K562 (cell line): Measurements from ENCODE around the gene TANGO6. TPM values are rescaled to one million over a fixed set of nuclear protein-coding genes. Genes with fewer than 3 reads are reported as not detected.

Source experiments
- ATAC-seq: fragments of 200-7000 bp; cut with Tn5 transposase; 3 replicates; pipeline ENCODE4 v1.9.1; 2020; ENCODE audit warnings: moderate library complexity
- BruUV-seq: library from RNA; stranded (reverse); fragments of 400-500 nt; replicated peaks from 2 replicates; lab custom pipeline; 2021; lab: Mats Ljungman, UMichigan
- CTCF ChIA-PET: fragments of 300-600 bp; formaldehyde crosslinking; extraction: SDS; loops from one replicate; lab custom pipeline; 2021; ENCODE audit warnings: low intra/inter-chr PET ratio; lab: Yijun Ruan, JAX
- POLR2A ChIA-PET: fragments of 300-600, 350-650 bp; sonication (Branson Sonifier 250); formaldehyde crosslinking; extraction: SDS; loops from one replicate; lab custom pipeline; 2021; ENCODE audit warnings: antibody characterized with exemption, inconsistent platforms; lab: Yijun Ruan, JAX
- DNase-seq, 4 experiments: peaks; one replicate each; pipeline versions ENCODE4 v3.0.0 to v3.0.0-alpha.2; 2011 to 2018; ENCODE audit warnings: low spot score in 3 of 4, mixed read lengths in 3 of 4; ENCODE audit errors: extremely low read depth in 1 of 4
- FAIRE-seq: peaks from 2 replicates; lab custom pipeline; 2011; peaks lifted over from hg19 to GRCh38; lab: Jason Lieb, UNC
- H2AFZ ChIP-seq: 2 replicates; pipeline ENCODE4 v1.6.0; 2011; ENCODE audit warnings: low read depth, low read length, control low read depth, inconsistent platforms
- H3K27ac ChIP-seq: fragments of 200-600 bp; 3 replicates; pipeline ENCODE4 v1.8.0; 2011; ENCODE audit warnings: low read depth, mild to moderate bottlenecking, control low read depth, inconsistent platforms, low read length, moderate library complexity, mixed read lengths; ENCODE audit errors: extremely low read depth
- H3K27me3 ChIP-seq, 2 experiments: fragments of 300-600 bp in 1 of 2; 2 replicates in 1 of 2; 3 replicates in 1 of 2; pipeline versions ENCODE4 v1.6.0 to v1.8.0; 2011; ENCODE audit warnings: inconsistent platforms in 2 of 2, low read length in 2 of 2, mild to moderate bottlenecking in 1 of 2, mixed read lengths in 1 of 2, moderate library complexity in 1 of 2; ENCODE audit not compliant: control insufficient read depth in 2 of 2, insufficient read depth in 2 of 2
- H3K36me3 ChIP-seq: fragments of 300-600 bp; 3 replicates; pipeline ENCODE4 v1.8.0; 2011; ENCODE audit warnings: mild to moderate bottlenecking, low read length, inconsistent platforms; ENCODE audit not compliant: control insufficient read depth, insufficient read depth
- H3K4me1 ChIP-seq, 2 experiments: fragments of 200-600 bp in 1 of 2; replicated peaks in 1 of 2; 2 replicates in 1 of 2; 3 replicates in 1 of 2; pipeline versions ENCODE4 v1.5.1 to v1.8.0; 2011; ENCODE audit warnings: inconsistent platforms in 2 of 2, low read length in 2 of 2, mild to moderate bottlenecking in 1 of 2, mixed read lengths in 1 of 2, moderate library complexity in 1 of 2; ENCODE audit not compliant: control insufficient read depth in 2 of 2, insufficient read depth in 2 of 2
- H3K4me2 ChIP-seq: 2 replicates; pipeline ENCODE4 v1.6.1; 2011; ENCODE audit warnings: low read length, control low read depth, inconsistent platforms, mixed read lengths; ENCODE audit not compliant: insufficient read depth
- H3K4me3 ChIP-seq: fragments of 200-600 bp; sonication (generic), shearing (Covaris generic); 2 replicates; pipeline ENCODE4 v1.5.1; 2016; ENCODE audit warnings: control low read depth, inconsistent platforms
- H3K79me2 ChIP-seq: fragments of 200-600 bp; 3 replicates; pipeline ENCODE4 v1.8.0; 2011; ENCODE audit warnings: low read length, inconsistent platforms; ENCODE audit not compliant: control insufficient read depth, insufficient read depth
- H3K9ac ChIP-seq, 2 experiments: 2 replicates each; pipeline versions ENCODE4 v1.6.0 to v1.6.1; 2011; ENCODE audit warnings: low read depth in 2 of 2, low read length in 2 of 2, control low read depth in 1 of 2, inconsistent platforms in 1 of 2, mild to moderate bottlenecking in 1 of 2, mixed read lengths in 1 of 2; ENCODE audit not compliant: insufficient read depth in 1 of 2
- H3K9me1 ChIP-seq: one replicate; pipeline ENCODE4 v1.6.0; 2011; ENCODE audit warnings: inconsistent platforms, mild to moderate bottlenecking, low read length, moderate library complexity; ENCODE audit not compliant: control insufficient read depth, insufficient read depth
- H3K9me3 ChIP-seq: replicated peaks from 2 replicates; pipeline ENCODE4 v1.5.1; 2011; ENCODE audit warnings: low read depth, low read length, inconsistent platforms; ENCODE audit not compliant: control insufficient read depth, insufficient read depth
- H4K20me1 ChIP-seq: replicated peaks from 2 replicates; pipeline ENCODE4 v1.6.1; 2011; ENCODE audit warnings: low read length, inconsistent platforms, mixed read lengths; ENCODE audit not compliant: control insufficient read depth, insufficient read depth
- CSDE1 ChIP-seq, 2 experiments: fragments of 450-650 bp; IDR thresholded peaks; 2 replicates each; pipeline ENCODE4 v1.6.1; 2016; ENCODE audit warnings: mild to moderate bottlenecking in 1 of 2
- GTF2E2 ChIP-seq: fragments of 200-800 bp; sonication (Bioruptor generic); IDR thresholded peaks from 2 replicates; pipeline ENCODE4 v1.6.1; 2016; ENCODE audit warnings: missing genetic modification characterization, missing compliant biosample characterization
- KAT7 ChIP-seq: sonication (generic); formaldehyde crosslinking; IDR thresholded peaks from 2 replicates; pipeline ENCODE4 v1.8.0; 2022; ENCODE audit warnings: missing genetic modification reagents, mild to moderate bottlenecking, borderline replicate concordance
- MXI1 ChIP-seq: IDR thresholded peaks from 2 replicates; pipeline ENCODE4 v1.6.1; 2011; ENCODE audit warnings: low read depth, mild to moderate bottlenecking, improper control_type of control experiment, low read length
- NFRKB ChIP-seq: fragments of 450-650 bp; IDR thresholded peaks from 2 replicates; pipeline ENCODE4 v1.6.1; 2016; ENCODE audit warnings: low read depth
- PHB ChIP-seq: fragments of 250-450 bp; sonication (Bioruptor Pico); IDR thresholded peaks from 2 replicates; pipeline ENCODE4 v1.5.0; 2021
- RFX1 ChIP-seq: fragments of 450-650 bp; IDR thresholded peaks from 2 replicates; pipeline ENCODE4 v1.6.1; 2016; ENCODE audit warnings: mild to moderate bottlenecking, moderate library complexity
- THRAP3 ChIP-seq: fragments of 450-650 bp; IDR thresholded peaks from 2 replicates; pipeline ENCODE4 v1.6.1; 2016; ENCODE audit warnings: mild to moderate bottlenecking, inconsistent platforms, borderline replicate concordance
- ZC3H11A ChIP-seq: IDR thresholded peaks from 2 replicates; pipeline ENCODE4 v1.6.1; 2012; ENCODE audit warnings: low read depth, low read length, improper control_type of control experiment
- ZNF507 ChIP-seq: conservative IDR thresholded peaks from 2 replicates; pipeline ENCODE4 v1.6.1; 2017; ENCODE audit warnings: missing genetic modification characterization, missing compliant biosample characterization
- WGBS: fragments of 100-300 bp; shearing (Covaris generic); methylation state at CpG from one replicate; pipeline ENCODE4 v1.1.6; 2016; ENCODE audit warnings: low coverage, mixed read lengths; ENCODE audit not compliant: insufficient coverage; ENCODE audit errors: missing lambda C conversion rate; 5-methylcytosine and 5-hydroxymethylcytosine counted together
- in situ Hi-C: fragments of 300-500 bp; cut with MboI; formaldehyde crosslinking; loops from 4 replicates; pipeline ENCODE4 v1.15.0; 2018; ENCODE audit warnings: inconsistent platforms, mixed read lengths
- intact Hi-C: fragments of 100-400 bp; cut with micrococcal nuclease; formaldehyde crosslinking; loops from 2 replicates; pipeline ENCODE4 v1.14.2; 2022
- polyA plus RNA-seq, 8 experiments: library from polyadenylated mRNA; depleted of rRNA in 4 of 8; stranded (reverse) in 5 of 8; unstranded in 3 of 8; fragments of >200 nt; fragmentation: Nextera tagmentation in 2 of 8; fragmentation: Illumina TruSeq in 1 of 8; extraction: Ambion mirVana in 2 of 8; extraction: Trizol in 1 of 8; gene quantifications; 2 replicates each; pipeline versions ENCODE4 v1.2.1 to v1.2.3, GENCODE V29; 2011 to 2014; ENCODE audit warnings: inconsistent platforms in 1 of 8, missing spikeins in 1 of 8
- total RNA-seq, 7 experiments: library from RNA; depleted of rRNA in 6 of 7; stranded (reverse); fragments of >200 nt in 6 of 7; fragmentation: Illumina TruSeq in 2 of 7; extraction: Trizol in 2 of 7; gene quantifications; 2 replicates each; pipeline versions ENCODE4 v1.2.1 to v1.2.3, GENCODE V29; 2011 to 2021; ENCODE audit warnings: low replicate concordance in 1 of 7
- TF ChIP-seq, protein P1 (sequence below): sonication (generic); formaldehyde crosslinking; IDR thresholded peaks from 2 replicates; pipeline ENCODE4 v1.8.1; 2023; ENCODE audit warnings: mild to moderate bottlenecking, missing genetic modification reagents
- TF ChIP-seq, protein P2 (sequence below): fragments of 450-650 bp; IDR thresholded peaks from one replicate; pipeline ENCODE4 v1.6.1; 2018; ENCODE audit warnings: mild to moderate bottlenecking, moderate library complexity; ENCODE audit not compliant: partially characterized antibody
- TF ChIP-seq, protein P3 (sequence below): IDR thresholded peaks from 2 replicates; pipeline ENCODE4 v1.6.1; 2011; ENCODE audit warnings: borderline replicate concordance, low read depth, mild to moderate bottlenecking, moderate library complexity, low read length; ENCODE audit not compliant: insufficient read depth, poor library complexity, severe bottlenecking

TANGO6 gene
- total and polyA plus RNA-seq, 9 of the 15 experiments (the other 6 are each of a cell fraction or from before 2014, with no cell fraction given), result 1.6 to 15.2 (median 9.6) TPM

DNA sequence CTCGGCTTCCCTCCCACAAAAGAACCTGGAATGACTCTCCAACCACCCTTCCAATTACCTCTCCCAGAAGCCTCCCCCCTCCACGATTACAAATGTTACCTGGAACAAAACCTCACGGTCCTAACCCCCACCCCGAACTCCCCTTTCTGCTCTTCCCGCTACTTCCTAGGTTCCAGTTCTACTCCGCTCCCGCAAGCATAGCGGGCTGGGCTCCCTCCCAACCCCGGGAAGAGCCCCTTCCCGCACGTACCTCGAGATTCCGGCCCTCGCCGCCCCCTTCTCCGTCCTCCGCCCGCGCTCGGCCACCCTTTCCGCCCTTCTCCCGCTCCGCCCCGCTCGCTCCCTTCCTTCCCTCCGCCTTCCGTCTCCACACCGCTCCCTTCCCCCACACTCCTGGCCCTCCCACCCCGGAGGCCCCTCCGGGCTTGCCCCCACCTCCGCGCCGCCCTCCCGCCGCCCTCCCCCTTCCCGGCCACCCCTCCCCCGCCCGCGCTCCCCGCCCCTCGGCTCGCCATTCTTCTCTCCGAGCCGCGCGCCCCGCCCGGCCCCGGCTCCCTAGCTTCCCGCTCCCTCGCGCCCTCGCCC is 288.6 kb downstream of the TANGO6 start (continued):
- TF ChIP-seq NFRKB (peak; percentile 89), THRAP3 (peak; percentile 71; the same call in 1 of the 2 replicates), PHB (CRISPR knock-in tag) (0 out of 2 replicates have a peak, but pooled peaks have one; percentile 24), RFX1 (no peak)
- TF ChIP-seq, protein P1, sequence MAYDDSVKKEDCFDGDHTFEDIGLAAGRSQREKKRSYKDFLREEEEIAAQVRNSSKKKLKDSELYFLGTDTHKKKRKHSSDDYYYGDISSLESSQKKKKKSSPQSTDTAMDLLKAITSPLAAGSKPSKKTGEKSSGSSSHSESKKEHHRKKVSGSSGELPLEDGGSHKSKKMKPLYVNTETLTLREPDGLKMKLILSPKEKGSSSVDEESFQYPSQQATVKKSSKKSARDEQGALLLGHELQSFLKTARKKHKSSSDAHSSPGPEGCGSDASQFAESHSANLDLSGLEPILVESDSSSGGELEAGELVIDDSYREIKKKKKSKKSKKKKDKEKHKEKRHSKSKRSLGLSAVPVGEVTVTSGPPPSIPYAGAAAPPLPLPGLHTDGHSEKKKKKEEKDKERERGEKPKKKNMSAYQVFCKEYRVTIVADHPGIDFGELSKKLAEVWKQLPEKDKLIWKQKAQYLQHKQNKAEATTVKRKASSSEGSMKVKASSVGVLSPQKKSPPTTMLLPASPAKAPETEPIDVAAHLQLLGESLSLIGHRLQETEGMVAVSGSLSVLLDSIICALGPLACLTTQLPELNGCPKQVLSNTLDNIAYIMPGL, result 0 out of 2 replicates have a peak, but pooled peaks have one; percentile 37
- TF ChIP-seq, all 486 proteins: peak for 102

DNA sequence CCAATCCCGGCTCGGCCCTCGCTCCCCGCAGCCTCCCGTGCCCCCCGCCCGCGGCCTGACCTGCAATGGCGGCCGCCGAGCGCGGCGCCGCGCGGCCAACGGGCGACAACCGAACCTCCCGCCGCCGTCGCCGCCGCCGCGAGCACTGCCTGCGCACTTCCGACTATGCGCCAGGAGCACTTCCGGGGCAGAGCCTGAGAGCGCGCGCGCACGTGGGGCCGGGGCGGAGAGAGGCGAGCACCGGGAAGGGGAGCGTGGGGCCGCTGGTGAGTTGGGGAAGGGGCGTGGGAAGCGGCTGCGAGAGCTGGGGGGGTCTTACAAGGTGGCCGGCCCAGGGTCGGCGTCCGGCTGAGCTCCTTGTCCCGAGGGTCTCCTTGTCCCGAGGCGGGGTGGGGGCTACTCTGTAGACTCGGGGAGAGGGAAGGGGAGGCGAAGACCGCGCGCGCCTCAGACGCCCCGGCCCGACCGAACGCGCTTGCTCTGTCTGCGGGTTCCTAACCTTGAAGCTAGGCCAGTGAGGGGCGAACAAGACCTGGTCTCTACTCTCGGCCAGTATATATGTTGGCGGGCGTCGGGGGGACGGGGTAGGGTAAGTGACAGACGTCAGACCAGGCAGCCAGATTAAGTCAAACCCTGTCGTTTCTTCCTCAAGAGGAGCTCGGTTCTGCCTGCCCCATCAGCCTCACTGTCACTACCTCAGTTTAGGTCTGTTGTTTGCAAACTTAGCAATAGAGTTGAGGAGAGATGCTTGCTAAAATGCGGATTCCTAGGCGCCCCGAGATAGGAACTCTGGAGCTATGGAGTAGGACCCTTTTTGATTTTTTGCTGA is 289.3 kb downstream of the TANGO6 start, which contains the start of the genes CHTF8 and UTP4:
Gene CHTF8, minus strand, starts transcription at position 165 of the 829 bp plus-strand sequence. CDS start 11,130 bp downstream, outside the sequence.
Gene UTP4, plus strand, starts transcription at position 226 of the 829 bp plus-strand sequence. CDS start 811 bp downstream, outside the sequence.
- FAIRE-seq (peak; percentile 23), ATAC-seq (peak; percentile 92), DNase-seq (peak; percentile 83 to 93 (median 87))
- Histone ChIP-seq H4K20me1 (no peaks in the 10 kb centered on the region; the same call in 1 of the 2 replicates), H3K9me1 (no peaks in the 10 kb centered on the region), H2AFZ (peak within 1 kb of the TSS; percentile 78), H3K9me3 (no peaks in the 10 kb centered on the region), H3K27me3 (no peaks in the 10 kb centered on the region), H3K27ac (peak within 1 kb of the TSS; percentile 94), H3K36me3 (peaks cover 71% of the 10 kb centered on the region), H3K9ac (peak within 1 kb of the TSS; percentile 99), H3K4me3 (peak within 1 kb of the TSS; percentile 84), H3K4me1 (peaks cover 9 to 17% of the 10 kb centered on the region in 2 experiments; a peak in 3 of 5 replicates), H3K4me2 (peak within 1 kb of the TSS; percentile 94), H3K79me2 (peaks cover 97% of the 10 kb centered on the region)
- in situ Hi-C loops, result no loop called here
- whole genome bisulfite sequencing, result 0% methylated on average over 28 of the region's 78 CpGs
- intact Hi-C loops, result no loop called here
- BruUV-seq, result TSS peak; percentile 54
- ChIA-PET POLR2A (interaction anchor here (0.6 to 1.1 kb wide), 10 partner anchors 9 to 453 kb away, joined by 3 to 5 read pairs (median 3); no protein-coding TSS in a partner anchor), CTCF (interaction anchor here (0.6 kb wide), 1 partner anchor 37 kb away, joined by 3 read pairs; no protein-coding TSS in a partner anchor)
- TF ChIP-seq, protein P2, sequence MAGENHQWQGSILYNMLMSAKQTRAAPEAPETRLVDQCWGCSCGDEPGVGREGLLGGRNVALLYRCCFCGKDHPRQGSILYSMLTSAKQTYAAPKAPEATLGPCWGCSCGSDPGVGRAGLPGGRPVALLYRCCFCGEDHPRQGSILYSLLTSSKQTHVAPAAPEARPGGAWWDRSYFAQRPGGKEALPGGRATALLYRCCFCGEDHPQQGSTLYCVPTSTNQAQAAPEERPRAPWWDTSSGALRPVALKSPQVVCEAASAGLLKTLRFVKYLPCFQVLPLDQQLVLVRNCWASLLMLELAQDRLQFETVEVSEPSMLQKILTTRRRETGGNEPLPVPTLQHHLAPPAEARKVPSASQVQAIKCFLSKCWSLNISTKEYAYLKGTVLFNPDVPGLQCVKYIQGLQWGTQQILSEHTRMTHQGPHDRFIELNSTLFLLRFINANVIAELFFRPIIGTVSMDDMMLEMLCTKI, result no peak
- TF ChIP-seq MXI1 (peak; percentile 91), ZC3H11A (no peak), CSDE1 (IDR thresholded peaks at IDR 0.05) (no peak), KAT7 (CRISPR knock-in tag) (no peak), GTF2E2 (tag) (peak; percentile 68), ZNF507 (tag) (no peak)
- TF ChIP-seq, protein P3, sequence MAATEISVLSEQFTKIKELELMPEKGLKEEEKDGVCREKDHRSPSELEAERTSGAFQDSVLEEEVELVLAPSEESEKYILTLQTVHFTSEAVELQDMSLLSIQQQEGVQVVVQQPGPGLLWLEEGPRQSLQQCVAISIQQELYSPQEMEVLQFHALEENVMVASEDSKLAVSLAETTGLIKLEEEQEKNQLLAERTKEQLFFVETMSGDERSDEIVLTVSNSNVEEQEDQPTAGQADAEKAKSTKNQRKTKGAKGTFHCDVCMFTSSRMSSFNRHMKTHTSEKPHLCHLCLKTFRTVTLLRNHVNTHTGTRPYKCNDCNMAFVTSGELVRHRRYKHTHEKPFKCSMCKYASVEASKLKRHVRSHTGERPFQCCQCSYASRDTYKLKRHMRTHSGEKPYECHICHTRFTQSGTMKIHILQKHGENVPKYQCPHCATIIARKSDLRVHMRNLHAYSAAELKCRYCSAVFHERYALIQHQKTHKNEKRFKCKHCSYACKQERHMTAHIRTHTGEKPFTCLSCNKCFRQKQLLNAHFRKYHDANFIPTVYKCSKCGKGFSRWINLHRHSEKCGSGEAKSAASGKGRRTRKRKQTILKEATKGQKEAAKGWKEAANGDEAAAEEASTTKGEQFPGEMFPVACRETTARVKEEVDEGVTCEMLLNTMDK, result no peak
